ENCODE data around the gene SHLD1.
A peak's percentile ranks its signal among the peaks of the same experiment; 100 is the strongest.

Gene SHLD1

DNA sequence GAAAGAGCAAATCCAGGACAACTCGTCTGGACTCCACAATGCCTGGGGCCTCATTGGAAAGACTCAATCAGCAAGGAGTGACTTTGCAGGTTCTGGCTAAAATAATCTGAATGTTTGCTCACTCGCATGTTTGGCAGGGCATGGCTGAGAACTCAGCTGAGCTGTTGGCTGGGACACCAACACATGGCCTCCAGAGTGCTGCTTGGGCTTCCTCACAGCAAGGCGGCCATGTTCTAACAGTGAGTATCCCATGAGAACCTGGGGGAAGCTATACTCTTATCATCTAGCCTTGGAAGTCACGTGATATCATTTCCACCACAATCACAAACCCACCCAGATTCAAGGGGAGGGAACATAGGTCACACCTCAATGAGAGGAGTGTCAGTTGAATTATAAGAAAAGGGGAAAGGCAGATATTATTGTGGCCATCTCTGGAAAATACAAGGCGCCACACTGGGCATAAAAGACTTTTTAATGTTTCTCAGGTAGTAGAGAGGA is 23.1 kb upstream of the SHLD1 start:
- no peak for DNase-seq (ENCODE audit: extremely low read depth, low read depth)

DNA sequence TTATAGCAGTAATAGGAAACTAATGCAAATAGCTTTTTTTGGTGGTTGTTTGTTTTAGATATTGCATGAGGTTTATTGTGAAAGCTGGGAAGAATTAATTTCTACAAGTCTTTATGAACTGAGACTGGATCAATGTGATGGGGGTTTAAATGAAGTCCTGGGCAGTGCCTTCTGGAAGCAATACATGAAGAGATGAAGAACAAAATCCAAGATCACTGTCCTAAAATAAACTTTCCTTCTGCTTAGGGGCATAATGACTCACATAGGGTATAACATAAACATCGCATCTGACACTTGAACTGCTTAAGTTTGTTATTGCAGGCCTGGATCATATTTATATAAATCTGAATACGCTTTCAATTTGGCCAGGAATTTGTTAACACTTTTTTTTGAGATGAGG is 20.9 kb upstream of the SHLD1 start:
- DNase-seq (ENCODE audit: extremely low read depth, low read depth), result peak; percentile 71
- TF ChIP-seq, protein P1, sequence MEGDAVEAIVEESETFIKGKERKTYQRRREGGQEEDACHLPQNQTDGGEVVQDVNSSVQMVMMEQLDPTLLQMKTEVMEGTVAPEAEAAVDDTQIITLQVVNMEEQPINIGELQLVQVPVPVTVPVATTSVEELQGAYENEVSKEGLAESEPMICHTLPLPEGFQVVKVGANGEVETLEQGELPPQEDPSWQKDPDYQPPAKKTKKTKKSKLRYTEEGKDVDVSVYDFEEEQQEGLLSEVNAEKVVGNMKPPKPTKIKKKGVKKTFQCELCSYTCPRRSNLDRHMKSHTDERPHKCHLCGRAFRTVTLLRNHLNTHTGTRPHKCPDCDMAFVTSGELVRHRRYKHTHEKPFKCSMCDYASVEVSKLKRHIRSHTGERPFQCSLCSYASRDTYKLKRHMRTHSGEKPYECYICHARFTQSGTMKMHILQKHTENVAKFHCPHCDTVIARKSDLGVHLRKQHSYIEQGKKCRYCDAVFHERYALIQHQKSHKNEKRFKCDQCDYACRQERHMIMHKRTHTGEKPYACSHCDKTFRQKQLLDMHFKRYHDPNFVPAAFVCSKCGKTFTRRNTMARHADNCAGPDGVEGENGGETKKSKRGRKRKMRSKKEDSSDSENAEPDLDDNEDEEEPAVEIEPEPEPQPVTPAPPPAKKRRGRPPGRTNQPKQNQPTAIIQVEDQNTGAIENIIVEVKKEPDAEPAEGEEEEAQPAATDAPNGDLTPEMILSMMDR (IDR thresholded peaks at IDR 0.05; ENCODE audit: low read depth, low read length), result no peak

More for the DNA sequence above, 23.1 kb upstream of the SHLD1 start:
- TF ChIP-seq, protein P1 (IDR thresholded peaks at IDR 0.05; ENCODE audit: low read depth, low read length), result no peak

GRCh38 chr20:5730131-5730530 is 20.1 kb upstream of the SHLD1 start:
- TF ChIP-seq, protein P1 (IDR thresholded peaks at IDR 0.05; ENCODE audit: low read depth, low read length), result no peak
- DNase-seq (ENCODE audit: extremely low read depth, low read depth), result no peak

DNA sequence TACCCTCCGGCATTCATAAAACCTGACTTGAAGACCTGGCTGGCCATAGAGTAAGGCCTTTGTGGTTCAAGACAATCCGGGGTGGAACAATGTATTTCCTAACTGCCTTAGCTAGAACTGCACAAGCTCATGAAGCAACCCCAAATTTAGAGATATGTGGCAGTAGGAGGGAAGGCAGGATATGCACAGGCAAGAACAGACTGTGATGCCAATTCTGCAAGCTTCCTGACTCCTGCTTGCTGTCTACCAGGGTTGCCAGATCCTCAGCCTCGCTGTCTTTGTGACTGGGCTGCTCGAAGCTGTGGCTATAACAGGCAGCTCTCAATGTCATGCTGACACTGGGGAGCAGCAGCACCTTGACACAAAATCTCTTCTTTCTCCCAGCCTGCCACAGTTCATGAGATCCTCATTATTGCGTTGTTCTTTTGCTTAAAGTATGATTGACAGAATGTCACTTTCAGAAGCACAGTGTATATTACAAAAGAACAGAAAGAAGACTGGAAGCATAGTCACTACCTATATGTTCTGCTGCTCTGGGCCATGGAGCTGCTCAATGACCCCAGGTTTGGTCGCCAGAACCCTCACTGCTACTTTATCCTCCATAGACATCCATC is 18.3 kb upstream of the SHLD1 start:
- DNase-seq (ENCODE audit: extremely low read depth, low read depth), result no peak
- TF ChIP-seq, protein P1 (IDR thresholded peaks at IDR 0.05; ENCODE audit: low read depth, low read length), result no peak

GRCh38 chr20:5734602-5735001 is 15.6 kb upstream of the SHLD1 start:
- TF ChIP-seq, protein P1 (IDR thresholded peaks at IDR 0.05; ENCODE audit: low read depth, low read length), result no peak
- DNase-seq (ENCODE audit: extremely low read depth, low read depth), result no peak

DNA sequence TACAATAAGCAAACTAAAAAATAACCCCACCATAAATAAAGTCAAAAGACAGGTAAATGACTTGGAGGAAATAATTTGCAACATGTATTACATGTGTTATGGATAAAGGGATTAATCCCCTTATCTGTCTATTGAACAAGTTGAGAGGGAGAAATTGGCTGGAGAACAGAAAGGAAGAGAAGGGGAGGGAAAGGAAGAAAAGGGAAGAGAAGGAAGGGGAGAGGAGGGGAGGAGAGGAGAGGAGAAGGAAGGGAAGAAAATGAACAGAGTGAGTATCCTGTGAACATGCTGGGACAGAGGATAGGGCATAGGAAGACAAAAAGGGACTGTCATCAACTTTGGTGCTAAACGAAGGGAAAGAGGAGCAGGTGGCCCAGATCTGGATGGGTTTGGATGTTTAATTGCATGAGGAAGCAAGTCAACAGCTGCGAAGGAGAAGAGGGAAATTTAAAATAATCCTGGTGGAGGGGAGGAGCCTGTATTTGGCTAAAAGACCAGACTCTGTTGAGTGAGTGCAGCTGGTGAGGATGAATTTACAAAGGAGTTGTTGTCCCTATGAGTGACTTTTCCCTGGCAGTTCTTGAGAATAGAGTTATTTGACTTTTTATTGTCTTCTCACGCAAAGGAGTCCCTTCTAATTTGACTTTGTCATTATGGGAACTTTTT is 14.2 kb upstream of the SHLD1 start:
- no peak for DNase-seq (ENCODE audit: extremely low read depth, low read depth)

GRCh38 chr20:5737619-5737953 is 12.6 kb upstream of the SHLD1 start:
- TF ChIP-seq, protein P1 (IDR thresholded peaks at IDR 0.05; ENCODE audit: low read depth, low read length), result no peak

More for the DNA sequence above, 14.2 kb upstream of the SHLD1 start:
- TF ChIP-seq, protein P1 (IDR thresholded peaks at IDR 0.05; ENCODE audit: low read depth, low read length), result no peak

More at GRCh38 chr20:5737619-5737953, 12.6 kb upstream of the SHLD1 start:
- DNase-seq (ENCODE audit: extremely low read depth, low read depth), result no peak
